GM12872 (cell line): ENCODE data around the gene BRWD1.

Experiments used
- CTCF ChIP-seq: IDR thresholded peaks from 3 replicates; pipeline ENCODE4 v1.5.1; 2011; ENCODE audit warnings: low read depth, mild to moderate bottlenecking, low read length, moderate library complexity; ENCODE audit not compliant: insufficient read depth

The BRWD1 gene

GRCh38 chr21:39221997-39222486 lies 91.4 kb downstream of the BRWD1 start:
- no peak for TF ChIP-seq CTCF

GRCh38 chr21:39221282-39221996 lies 92.0 kb downstream of the BRWD1 start:
- TF ChIP-seq CTCF = no peak

- TF ChIP-seq CTCF = no peak
These were observed 93.3 kb downstream of the BRWD1 start for GRCh38 chr21:39220150-39220549.

GRCh38 chr21:39218082-39218409 lies 95.4 kb downstream of the BRWD1 start:
- no peak for TF ChIP-seq CTCF

- no peak for TF ChIP-seq CTCF
These were observed 95.9 kb downstream of the BRWD1 start for GRCh38 chr21:39217356-39218081.

- no peak for TF ChIP-seq CTCF
These were observed 97.1 kb downstream of the BRWD1 start for GRCh38 chr21:39216290-39216689.

GRCh38 chr21:39215078-39215477 lies 98.4 kb downstream of the BRWD1 start:
- no peak for TF ChIP-seq CTCF
